GM19395 (cell line): ENCODE data around the gene PCSK7.

Experiments
- ATAC-seq: cut with Tn5 transposase; IDR thresholded peaks from one replicate; pipeline ENCODE4 v1.9.1; 2021; ENCODE audit warnings: mild to moderate bottlenecking, moderate library complexity; ENCODE audit not compliant: unreplicated experiment

PCSK7 gene

DNA sequence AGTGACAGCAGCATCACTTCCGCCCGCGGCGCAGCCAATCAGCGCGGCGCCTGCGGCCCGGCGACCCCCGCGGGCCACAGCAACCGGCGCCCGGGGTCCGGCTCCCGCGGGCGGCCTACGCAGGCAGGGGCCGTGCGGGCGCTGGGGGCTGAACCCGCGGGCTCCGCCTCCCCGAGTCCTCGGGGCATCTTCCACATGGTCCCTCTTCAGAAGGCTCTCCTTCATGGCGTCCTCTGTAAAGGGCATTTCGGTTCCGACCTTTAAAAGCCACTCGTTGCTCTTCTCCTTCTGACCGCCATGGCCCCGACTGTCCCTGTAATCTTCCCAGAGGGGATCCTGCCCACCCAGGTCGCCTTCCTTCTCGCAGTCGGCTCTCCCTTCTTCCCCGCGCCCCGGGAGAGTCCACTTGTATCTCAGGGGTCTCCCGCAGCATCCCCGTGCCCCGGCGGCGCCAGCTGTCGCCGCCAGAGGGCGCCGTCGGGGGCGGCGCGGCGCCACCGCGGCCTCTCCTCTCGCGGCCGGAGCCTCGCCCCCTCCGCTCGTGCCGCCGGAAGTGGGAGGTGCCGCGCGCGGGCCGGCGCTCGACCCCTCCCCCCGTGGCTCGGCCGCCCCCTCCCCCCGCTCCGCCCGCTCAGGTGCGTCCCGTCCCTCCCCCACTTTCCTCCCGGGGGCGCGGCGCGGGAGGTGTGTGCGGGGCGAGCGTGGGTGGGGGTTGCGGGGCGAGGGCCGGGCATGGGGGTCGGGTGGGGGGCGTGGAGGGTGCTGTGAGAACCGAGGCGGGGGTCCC lies 412 bp upstream of the PCSK7 start, which contains the start of gene RNF214:
Gene RNF214, plus strand, starts transcription at position 580 of the 787 bp plus-strand sequence. CDS start 1,602 bp downstream, outside the sequence.
- ATAC-seq: peak; percentile 71

DNA sequence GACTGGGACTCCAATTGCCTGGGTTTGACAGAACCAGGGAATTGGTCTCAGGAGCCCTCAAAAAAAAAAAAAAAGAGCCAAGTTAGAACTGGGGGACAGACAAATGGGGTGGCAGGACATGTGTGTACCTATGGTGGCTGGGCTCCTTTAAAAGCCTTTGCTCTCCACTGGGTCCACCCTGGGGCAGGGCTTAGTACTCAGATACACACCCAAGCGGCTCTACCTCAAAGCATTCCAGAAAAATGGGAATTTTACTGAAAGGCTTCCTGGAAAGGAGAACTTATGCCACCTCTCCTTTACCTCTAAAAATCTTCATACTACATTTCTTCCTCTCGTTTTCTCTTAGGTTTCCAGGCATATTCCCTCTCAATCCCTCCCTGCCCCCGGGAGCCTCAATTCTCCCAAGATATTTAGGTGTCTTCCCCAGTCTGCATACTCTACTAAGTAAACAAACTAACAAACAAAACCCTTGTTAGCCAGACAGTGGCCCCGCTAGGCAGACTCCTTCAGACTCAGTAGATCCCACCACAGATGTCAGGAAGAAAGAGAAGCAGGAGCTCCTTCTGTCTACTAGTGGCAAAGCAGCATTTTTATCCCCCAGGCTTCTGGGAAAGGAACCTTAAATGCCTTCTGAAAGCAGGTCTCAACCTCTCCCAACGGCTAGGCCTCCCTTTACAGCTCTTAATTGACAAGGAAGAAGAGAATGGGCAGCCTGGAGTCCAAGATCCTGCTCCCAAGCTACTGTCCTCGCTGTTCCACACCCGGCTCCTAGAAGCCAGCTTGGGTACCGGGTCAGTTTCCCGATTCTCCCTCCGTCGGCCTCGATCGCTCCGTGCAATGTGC lies 653 bp downstream of the PCSK7 start:
- ATAC-seq: no peak

- no peak for ATAC-seq
Observed at GRCh38 chr11:117230286-117230961, 1.4 kb downstream of the PCSK7 start.

GRCh38 chr11:117229931-117230285 lies 2.0 kb downstream of the PCSK7 start:
- ATAC-seq: no peak

DNA sequence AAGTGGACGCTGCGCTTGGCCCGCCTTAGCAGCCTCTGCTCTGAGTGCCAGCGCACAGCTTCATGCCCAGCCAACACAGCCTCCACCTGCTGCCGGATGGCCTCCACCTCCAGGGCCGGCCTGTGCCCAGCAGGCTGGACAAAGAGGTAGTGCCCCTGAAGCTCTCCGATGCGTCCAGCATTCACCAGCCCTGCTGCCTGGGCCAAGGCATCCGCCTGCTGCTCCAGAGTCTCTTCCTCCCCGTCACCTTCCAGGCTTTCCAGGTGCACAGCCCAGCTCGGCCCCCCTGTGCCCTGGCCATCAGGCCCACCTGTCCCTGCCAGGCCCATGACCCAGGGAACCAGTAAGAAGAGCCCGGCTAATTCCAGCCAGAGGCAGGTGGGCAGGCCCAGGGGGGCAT lies 2.5 kb downstream of the PCSK7 start:
- no peak for ATAC-seq

- ATAC-seq: no peak
Observed at GRCh38 chr11:117228091-117228490, 3.8 kb downstream of the PCSK7 start.

- ATAC-seq: no peak
Observed at GRCh38 chr11:117226388-117227385, 5.2 kb downstream of the PCSK7 start.

GRCh38 chr11:117225553-117226170 lies 6.2 kb downstream of the PCSK7 start:
- no peak for ATAC-seq

DNA sequence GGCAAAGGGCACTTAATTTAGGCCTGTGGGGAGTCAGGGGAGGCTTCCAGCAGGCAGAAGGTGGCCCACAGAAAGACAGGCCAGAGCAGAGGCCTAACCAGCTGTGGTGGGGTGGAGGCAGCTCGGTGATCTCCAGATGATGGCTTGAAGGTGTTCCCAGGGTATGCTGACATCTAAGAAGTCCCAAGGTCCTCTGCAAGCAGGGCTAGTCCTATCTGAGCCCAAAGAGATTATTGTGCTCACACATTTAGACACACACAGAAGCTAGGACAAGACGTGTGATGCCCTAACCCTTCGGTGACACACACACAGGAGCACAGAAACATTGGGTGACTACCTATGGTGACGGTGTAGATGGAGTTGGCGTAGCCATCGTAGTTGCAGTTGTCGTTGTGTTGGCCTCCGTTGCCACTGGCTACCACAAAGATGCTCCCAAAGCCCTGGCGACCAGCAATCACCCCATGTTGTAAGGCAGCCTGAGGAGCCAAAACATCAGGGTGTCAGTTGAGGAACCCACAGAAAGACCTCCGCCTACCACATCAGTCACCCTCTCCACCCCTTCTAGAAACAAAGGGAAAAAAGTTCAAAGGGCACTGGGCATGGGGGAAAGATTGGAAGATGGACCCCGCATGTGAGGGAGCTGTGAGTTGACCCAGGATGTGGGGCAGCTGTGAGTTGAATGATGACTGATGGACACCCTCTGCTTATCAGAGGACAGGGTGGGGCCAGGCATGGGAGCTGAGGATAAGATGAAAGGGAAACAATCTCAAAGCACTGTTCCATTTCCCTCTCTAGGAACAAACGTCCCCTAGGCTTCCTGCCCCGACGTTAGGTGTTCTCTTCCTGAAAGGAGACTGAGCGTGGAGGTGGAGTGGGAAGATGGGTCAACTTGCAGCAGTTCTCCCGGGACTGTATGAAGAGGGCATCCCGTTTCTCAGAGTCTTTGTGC lies 7.9 kb downstream of the PCSK7 start:
- ATAC-seq: no peak

DNA sequence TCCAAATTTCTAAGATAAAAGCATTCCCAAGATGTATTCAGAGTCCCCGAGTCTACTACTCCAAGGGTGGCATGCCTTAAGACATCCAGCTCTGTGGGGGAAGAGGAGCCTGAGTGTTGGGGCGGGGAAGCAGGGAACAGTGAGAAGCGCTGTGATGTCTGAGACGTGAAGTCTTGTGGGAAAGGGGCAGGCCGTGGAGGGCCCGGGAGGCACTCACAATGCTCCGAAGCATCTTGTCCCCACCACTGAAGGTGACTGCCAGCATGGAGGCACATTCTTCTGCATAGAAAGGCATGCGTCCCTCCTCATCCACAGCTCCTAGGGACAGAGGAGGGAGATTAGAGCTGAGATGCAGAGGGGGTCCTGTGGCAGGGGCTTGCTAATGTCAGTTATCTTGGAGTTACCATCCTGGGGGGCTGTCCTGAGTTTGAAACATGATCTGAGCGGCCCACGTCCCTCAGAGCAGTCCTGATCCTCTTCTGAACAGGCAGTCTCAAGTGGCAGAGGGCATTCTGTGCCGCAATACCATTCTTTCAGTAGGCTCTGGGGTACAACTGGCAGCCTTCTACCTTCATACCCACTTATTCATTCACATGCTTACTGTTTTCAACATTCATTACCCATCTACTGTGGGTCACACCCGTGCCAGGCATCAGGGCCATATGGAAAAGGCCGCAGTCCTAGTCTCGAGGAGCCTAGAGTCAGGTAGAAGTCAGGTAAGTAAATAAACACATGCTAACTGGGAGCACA lies 8.7 kb downstream of the PCSK7 start:
- no peak for ATAC-seq

DNA sequence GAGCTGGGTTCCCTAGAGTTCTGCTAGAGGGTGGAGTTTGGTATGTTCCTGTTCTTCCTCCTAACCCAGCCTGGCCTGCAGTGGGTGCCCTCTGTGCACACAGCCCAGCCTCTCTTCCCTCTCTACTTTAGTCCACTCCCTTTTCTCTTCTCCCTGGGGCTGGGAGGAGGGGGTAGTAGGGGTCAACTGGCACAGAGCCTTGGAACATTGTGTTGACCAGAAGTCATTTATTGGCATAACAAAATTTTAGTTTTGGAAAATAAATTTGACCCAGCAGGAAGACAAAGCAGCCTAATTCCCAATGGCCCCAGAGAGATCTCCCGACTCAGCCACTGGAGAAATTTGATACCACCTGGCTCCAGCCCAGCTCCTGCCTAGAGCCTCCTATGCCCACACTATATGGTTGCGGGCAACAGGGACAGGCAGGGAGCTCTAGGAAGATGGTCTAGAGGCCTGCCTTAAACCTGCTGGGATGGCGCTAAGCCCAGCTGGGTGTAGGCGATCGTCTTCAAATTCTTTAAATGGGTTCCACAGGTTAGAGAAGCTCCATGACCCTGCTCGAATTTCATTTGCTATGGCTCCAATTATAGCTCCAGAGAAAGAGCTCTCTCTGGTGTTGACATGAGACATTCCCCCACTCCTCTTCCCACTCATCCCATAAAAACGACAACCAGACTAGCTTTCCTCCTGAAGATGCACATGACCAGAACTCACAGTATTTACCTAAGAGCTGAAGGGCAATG lies 9.9 kb downstream of the PCSK7 start:
- no peak for ATAC-seq

DNA sequence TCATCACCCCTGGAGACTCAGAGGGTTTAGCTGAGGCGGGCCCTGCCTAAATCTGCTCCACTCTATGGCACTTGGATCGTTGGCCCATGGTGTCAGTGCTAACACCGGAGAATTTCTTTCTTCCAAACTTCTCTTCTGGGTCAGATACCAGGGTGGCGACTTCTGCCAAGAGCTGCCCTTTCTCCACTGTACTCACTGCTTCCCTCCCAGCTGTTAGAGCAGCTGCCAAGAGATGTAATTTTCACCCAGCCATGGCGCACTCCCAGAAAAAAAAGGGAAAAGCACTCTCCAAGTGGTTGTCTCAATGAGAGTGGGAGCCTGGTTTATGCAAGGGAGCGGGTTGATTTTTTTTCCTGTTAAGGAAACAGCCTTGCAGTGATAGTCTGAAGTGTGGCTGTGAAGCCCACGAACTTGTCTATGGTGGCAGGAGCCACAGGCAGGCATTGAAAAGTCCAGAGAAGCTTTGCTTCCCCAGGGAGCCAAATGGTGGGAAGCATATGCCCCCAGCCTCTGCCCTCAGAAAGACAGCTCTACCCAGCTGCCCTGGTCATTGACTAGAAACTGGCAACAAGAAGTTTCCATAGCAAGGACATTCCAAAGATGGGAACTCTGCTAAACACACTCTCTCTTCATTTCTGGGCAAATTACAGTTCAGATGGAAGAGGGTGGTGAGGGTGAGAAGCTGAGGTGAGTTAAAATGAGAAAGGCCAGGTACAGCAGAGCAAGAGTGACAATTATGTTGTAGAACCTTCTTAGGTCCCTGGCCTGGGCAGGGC lies 10.7 kb downstream of the PCSK7 start:
- no peak for ATAC-seq

DNA sequence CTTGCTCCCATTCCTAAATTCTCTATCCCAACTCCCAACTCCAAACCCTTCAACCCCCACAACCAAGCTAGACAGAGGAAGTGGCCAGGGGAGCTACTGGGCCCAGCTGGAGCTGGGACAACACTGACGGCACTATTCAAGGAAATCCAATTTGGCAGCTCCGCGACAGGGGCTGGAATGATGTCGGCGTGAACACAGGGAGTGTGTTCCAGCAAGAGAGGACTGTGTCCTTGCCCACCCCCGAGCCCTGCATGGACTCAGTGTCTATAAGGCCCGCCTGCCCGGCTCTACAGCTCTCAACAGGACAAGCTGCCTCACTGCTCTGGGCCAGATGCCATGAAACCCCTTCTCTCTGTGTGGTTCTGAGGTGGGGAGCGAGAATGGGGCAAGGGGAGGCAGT lies 11.3 kb downstream of the PCSK7 start:
- ATAC-seq: no peak

- ATAC-seq: no peak
Observed at GRCh38 chr11:117219995-117220394, 11.9 kb downstream of the PCSK7 start.

GRCh38 chr11:117219455-117219854 lies 12.4 kb downstream of the PCSK7 start:
- no peak for ATAC-seq

- ATAC-seq: no peak
Observed at GRCh38 chr11:117219001-117219400, 12.9 kb downstream of the PCSK7 start.
